GM18499 (cell line): ENCODE data around the gene RSU1.

ENCODE experiments used
- ATAC-seq: cut with Tn5 transposase; IDR thresholded peaks from one replicate; pipeline ENCODE4 v1.9.1; 2021; ENCODE audit warnings: moderate number of reproducible peaks; ENCODE audit not compliant: insufficient read depth, unreplicated experiment

The RSU1 gene

DNA sequence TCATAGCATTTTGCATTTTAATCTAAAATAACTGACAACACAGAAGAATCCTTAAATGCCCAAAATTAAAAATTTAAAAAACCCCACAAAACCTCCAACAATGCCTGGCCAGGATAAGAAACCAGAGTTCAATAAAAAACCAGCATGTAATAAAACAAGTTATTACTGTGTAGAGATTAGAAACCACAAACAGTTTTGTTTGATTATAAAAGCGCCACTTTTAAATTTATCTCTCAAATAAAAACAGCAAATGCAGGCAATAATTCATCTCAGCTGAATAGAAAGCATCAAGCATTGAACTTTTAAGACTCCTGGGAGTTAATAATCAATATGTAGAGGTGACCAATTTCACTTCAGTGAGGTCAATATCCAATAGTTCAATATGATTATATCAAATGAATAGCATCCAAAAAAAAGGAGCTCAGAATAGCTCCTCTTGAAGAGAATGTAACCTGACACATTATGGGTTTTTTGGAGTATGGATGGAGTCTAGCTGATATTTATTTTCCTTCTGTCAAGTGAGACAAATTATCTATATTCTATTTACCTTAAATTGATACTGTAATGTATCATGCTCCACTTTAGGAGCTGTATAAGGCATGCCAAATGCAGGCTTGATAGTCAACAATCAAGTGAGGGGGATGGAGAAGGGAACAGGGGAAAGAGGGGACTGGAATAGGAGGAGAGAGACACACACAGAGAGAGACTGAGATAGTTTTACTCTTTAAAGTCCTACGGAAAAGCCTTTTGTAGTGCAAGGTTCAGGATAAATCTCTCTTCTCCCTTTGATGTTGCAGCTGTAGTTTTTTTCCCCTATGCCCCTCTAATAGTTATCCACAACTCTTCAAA is 130.9 kb downstream of the RSU1 start:
- ATAC-seq = no peak

DNA sequence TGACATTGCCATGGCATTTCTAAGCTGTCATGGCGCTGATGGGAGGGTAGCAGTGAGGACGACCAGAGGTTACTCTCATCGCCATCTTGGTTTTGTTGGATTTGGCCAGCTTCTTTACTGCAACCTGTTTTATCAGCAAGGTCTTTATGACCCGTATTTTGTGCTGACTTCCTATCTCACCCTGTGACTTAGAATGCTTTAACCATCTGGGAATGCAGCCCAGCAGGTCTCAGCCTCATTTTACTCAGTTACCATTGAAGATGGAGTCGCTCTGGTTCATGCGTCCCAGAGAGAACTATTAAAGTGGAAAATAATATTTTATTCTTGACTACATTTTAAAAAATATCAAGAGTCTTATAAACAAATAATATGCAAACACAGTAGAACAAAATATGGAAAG is 131.7 kb downstream of the RSU1 start:
- ATAC-seq = no peak

DNA sequence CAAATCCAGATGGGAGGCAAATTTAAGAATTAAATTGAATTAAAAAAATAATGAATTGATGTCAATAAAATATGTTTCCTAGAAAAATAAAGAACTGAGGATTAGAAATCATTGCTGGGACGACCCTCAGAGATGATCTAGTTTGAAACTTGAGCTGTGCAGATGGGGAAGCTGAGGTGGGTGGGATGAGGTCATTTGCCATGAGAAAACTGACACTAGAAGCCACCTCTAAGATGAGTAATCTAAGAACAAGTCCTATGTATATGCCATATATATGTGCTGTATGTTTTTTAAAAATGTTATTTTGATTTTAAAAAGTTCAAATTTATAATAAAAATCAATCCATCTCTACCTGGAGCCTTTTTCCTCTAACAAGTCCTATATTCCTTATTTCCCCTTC is 135.7 kb downstream of the RSU1 start:
- no peak for ATAC-seq

DNA sequence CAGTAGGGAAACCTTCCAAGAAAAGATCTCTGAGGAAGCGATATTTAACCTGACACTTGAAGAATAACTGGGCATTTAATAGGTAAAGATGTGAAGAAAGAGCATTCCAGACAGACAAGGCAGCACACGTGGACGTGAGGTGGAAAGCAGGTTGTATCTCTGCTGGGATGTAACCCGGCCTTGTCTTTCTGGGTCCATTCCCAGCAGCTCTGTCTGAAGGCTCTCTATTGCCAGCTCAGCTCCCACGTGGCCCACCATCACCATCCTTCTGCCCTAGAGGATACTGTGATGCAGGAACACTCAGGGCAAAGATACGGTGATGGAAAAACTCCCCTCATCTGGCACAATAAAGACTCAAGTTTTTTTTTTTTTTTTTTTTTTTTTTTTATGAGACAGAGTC is 137.7 kb downstream of the RSU1 start:
- no peak for ATAC-seq

DNA sequence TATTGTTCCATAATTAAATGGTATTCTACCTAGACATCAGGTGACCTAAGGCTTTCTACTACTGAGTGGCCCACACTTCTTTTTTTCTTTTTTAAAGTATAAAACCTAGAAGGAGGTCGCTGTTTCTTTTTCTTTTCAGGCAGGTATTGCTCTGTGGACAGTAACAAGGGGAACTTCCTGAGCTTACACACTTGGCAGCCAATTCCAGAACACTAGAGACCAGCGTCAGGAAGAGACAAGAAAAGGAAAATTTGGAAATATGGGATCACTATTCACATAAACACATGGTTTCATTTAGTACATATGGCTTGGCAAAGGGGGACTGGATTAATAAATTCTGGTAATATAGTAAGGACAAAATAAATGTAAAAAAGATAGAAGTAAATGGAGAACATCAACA is 141.9 kb downstream of the RSU1 start:
- ATAC-seq = no peak

DNA sequence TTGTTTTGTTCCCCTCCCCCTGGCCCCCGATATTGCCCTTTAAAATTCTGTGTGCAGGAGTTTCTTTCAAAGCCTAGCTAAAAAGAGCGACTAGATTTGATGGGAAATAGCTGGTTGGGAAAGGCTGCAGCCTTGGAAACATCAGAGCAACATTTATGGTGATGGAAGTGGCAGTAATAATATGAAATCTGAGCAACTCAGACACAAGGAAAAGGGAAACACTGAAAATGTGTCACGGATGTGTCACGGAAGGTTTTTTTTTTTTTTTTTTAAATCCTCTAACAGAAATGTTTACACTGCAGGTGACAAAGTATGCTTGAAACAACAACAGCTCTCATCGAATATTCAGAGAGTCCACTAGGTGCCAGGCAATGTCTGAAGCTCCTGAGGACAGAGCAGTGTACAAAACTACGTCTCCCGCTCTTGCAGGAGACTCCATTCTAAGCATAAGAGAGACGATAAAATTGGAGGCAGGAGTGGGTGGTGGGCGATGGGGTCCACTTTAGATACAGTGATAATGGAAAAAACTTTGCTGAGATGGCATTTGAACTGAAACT is 143.0 kb downstream of the RSU1 start:
- no peak for ATAC-seq

DNA sequence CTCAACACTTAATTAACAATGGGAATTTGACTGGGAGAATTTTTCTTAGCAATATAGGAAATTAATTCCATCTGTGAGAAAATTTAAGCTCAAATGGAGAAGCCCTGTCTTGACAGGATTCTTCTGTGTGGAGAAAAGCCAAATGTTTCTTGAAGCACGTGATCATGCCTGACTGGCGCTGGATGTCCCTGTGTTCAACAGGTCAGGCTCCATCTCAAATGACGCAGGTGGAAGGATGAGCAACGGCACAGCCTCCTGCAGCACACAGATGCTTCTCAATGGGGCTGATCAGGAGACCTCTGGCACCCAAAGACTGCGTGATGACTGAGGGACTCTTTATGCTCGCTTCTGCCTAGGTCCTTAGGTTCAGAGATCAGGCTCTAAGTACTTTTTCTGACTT is 143.8 kb downstream of the RSU1 start:
- no peak for ATAC-seq

DNA sequence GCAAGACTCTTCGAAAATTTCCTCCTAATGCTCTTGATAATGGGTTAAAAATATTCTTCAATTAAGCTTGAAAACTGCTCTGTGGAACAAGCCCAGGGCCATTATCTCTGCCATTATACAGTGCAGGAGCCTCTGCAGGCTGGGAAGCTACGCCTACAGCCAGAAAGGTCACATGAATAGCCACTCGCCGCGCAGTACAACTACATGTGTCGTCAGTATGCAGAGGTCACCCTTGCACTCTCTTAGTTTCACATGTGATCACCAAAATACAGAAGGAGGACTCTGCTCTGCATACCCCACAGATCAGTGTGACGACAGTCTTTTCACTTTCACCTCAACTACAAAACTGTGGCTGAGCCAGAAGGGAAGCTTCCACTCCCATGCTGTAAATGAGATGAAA is 153.8 kb downstream of the RSU1 start:
- ATAC-seq = no peak

DNA sequence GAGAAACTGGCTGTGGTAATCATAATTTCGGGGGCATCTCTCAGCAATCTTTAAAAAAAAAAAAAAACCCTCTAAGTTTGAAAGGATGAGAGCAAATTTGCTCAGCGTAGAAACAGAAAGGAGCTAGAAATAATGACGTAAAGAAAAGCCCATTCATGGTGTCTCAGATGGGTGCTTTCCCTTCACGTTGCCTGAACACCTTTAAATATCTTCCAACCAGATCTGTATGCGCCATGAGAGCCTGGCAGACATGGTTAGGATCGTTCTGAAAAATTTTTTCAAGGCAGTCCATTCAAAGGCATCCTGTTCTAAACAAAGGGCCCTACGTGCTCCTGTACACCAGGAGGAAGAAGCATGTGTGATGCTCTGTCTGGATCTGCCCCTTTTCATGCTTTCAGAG is 154.3 kb downstream of the RSU1 start:
- ATAC-seq = no peak

DNA sequence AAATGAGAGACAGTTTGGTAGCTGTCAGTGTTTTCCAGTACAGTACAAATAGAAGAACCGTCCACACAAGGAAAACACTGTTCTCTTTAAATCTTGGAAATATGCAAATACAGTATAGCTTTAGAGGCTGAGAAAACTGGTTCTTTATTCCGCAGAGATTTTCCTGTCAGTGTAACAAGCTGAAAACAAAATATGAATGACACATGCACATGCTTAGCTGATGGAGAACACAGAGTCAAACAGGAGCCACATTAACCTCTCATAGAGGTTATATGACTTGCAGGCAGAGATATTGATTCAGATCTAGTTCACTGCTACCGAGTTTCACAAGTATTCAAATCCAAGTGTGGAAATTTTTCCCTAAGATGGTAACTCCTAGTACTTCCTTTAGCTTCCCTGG is 160.3 kb downstream of the RSU1 start:
- ATAC-seq = no peak

DNA sequence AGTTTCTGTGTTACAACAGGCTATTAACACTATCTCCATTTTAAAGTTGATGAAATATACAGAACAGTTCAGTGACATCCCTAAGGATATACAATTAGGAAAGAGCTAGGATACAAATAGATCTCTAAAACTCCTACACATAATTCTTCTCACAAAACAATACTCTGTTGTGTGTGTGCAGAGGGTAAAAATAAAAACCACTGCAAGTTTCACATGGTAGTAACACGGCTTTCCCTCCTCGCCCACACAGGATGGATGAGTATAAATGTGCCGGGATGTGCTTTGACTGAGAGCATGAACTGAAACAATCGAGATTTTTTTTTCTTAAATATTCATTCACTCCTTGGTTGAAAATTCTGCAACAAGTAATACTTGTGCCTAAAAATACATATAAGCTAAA is 164.0 kb downstream of the RSU1 start:
- ATAC-seq = no peak

DNA sequence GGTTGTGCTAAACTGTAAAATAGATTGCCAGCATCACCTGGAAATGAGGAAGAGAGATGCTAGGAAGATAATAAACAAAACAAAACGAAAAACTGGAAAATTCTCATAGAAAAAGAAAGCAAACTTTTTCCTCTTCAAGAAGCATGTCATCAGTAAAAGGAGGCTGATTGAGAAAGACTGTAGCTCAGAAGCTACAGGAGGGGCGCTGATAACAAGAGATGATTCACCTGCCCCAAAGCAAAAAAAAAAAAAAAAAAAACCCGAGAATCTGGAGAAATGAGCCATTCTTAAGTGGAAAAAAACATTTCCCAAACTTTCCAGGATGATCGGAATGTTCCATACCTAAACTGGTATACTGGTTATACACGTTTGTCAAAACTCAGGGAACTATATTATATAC is 165.1 kb downstream of the RSU1 start:
- ATAC-seq = no peak

DNA sequence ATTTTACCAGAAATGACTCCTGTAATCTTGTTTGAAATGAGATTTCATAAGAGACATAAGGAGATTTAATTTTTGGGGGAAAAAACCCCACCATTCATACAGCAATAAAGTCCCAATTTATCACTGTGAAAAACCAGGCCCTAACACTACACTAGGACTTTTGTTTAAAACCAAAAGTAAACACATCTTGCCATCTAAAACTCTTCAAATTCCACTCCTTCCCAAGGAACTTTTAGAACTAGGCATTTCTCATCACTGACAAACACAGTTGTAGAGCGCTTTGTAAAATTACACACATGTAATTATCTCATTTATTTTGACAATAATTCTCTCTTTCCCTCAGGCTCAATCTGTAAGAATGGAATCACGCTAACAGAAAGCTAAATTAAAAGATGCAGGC is 167.5 kb downstream of the RSU1 start:
- no peak for ATAC-seq

DNA sequence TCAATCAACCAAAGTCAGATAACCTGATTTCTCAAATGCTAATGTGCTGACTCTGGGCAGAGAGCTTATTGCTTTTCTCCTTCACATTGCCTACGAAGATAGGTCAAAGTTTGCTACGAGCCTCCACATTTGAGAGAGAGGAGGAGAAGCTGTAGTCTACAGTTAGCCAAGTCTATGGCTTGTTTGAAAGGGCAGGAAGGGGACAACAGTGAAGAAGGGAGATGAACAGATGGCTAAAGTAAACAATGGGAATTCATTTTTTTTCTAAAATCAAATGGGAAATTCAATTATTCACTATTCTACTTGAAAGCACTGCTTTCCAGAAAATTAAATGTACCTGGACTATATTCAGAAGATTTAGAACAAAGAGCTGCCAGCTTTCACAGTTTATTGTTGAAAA is 168.9 kb downstream of the RSU1 start:
- ATAC-seq = no peak

DNA sequence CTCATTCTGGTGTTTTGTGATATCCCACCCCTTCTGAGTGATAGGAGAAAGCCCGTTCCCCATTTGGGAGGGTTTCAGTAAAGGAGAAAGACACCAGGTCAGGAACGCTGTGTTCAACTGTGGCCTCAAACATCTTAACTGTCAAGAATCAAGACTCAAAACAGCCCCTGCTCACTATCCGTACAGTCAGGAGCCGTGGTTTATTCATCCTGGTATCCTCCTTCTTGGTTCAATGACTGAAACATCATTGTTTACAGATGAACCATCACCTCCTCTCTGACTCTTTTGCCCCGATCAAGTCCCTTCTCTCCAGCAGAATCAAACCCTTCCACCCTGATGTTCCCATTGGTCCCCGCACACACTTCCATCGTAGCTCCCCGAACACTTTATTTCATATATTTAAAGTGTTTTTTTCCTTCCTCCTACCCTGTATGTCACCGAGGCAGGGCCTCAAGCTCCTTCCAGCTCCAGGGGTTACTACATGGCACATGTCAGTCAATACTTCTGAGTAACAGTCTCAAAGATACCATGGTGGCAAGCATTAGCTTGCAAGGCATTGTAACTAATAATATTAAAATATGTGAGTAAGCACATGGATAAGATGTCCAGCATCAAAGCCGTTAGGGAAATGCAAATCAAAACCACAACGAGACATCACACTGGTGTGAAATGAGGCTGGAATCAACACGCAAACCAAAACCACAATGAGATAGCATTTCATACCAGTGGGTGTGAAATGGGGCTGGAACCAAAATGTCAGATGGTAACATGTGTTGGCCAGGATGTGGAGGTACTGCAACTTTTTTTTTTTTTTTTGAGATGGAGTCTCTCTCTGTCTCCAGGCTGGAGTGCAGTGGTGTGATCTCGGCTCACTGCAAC is 170.8 kb downstream of the RSU1 start:
- no peak for ATAC-seq

DNA sequence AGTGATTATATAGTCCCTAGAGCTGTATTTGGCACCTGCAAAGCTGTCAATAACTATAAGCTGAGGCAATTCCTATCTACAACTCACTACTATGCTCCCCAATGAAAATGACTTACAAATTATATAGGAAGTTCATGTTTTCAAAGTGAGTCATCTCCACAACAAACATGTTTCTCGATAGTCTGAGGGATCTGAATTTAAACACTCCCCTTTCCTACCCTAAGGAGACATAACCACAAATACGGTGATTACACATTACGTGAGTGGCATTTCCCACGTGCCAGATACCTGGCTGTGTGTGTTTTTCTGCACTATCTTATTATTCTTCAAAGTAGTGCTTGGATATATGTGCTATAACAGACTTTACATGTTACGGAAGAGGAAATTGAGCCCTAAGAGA is 173.1 kb downstream of the RSU1 start:
- ATAC-seq = no peak

DNA sequence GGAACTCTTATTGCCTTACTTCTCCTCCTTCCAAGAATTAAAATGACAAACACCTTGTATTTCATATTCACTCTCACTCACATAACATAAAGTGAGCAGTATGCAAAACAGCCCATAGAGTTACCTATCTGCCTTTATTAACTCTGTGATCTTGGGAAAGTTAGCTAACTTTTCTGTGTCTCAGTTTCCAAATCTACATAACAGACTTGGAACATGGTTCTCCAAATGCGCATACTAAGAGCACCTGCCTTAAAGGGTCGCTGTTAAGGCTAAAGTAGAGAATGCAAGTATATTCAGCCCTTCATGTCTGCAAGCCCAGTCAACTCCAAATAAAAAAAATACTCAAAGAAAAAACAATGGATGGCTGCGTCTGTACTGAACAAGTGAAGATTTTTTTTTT is 173.7 kb downstream of the RSU1 start:
- ATAC-seq = no peak

DNA sequence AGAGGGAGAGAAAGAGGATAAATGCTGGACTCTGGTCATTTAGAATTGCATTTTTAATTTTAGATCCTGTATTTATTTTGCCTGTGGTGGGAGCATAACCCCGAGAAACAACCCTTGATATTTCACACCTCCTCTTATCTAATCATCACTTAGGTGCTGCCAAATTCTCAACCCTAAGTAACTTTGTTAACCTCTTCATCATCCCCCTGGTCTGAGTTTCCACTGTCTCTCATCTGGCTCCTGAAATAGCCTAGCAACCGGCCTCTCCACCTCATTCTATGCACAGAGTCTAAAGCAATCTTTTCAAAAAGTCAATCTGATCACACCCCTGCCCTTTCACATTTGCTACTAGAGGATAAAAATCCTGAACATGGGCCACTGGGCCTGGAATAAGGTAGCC is 177.1 kb downstream of the RSU1 start:
- no peak for ATAC-seq

DNA sequence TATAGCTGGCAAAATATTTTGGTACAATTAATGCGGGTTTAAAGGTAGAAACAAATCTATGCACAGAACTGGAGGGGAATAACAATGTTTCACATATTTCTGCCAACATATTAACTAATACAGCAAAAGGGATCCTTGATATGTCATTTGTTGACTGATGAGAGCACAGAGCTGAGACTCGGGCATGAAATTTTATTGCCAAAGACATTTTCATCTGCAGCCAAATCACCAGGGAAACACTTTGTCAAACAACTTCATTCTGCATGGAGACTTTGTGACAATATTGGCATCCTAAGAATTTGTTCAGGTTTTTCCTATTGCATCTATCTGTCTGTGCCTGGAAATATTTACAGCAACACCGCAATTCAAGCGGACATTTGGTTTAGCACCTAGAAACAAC is 177.8 kb downstream of the RSU1 start:
- ATAC-seq = no peak

DNA sequence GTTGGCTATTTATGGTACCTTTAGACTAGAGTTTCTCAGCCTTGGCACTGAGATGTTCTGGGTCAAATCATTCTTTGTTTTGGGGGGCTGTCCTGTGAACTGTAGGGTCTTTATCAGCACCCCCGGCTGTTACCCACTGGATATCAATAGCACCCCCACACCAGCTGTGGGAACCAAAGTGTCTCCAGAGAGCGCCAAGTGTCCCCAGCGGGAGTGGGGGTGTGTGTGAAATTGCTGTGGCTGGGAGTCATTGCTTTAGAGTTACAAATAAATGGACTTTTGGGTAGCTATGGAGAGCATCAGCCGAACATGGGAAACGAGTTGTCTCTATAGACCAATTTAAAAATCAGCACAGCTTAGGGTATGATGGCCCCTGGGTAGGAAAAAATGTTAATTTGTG is 184.2 kb downstream of the RSU1 start:
- no peak for ATAC-seq

DNA sequence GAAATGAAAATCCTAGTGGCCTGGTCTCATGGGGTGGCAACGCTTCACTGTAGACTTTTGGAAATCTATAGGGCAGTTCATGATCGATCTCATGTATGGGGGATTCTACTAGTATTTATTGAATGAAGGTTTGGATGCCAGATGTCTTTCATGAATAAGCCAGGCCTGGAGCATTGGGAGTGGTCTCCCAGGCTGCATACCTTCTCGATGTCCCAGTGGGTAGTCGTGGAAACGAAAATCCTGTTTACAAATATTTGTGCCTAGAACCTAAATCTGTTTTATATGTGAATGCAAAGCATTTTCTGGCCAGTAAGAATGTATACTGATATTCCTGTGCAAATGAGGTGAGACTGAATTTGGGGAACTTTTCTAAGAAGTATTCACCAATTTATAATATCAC is 190.5 kb downstream of the RSU1 start:
- ATAC-seq = no peak
